BE2C (cell line): ENCODE data around the gene TRAF7.

Experiments
- DNase-seq: peaks from one replicate; pipeline ENCODE4 v3.0.0-alpha.2; 2020
- H3K27me3 ChIP-seq: fragments of 250-450 bp; sonication (Bioruptor Pico); 2 replicates; pipeline ENCODE4 v1.5.1; 2020; ENCODE audit warnings: mild to moderate bottlenecking
- H3K36me3 ChIP-seq: fragments of 250-450 bp; sonication (Bioruptor Pico); 2 replicates; pipeline ENCODE4 v1.5.1; 2020; ENCODE audit warnings: mild to moderate bottlenecking
- H3K4me1 ChIP-seq: fragments of 250-450 bp; sonication (Bioruptor Pico); 2 replicates; pipeline ENCODE4 v1.5.1; 2020
- H3K4me3 ChIP-seq: 2 replicates; pipeline ENCODE4 v1.5.1; 2011; ENCODE audit warnings: low read depth, low read length
- H3K9me3 ChIP-seq: fragments of 250-450 bp; sonication (Bioruptor Pico); 2 replicates; pipeline ENCODE4 v1.5.1; 2020
- CTCF ChIP-seq: IDR thresholded peaks from 2 replicates; pipeline ENCODE4 v1.5.1; 2012; ENCODE audit warnings: mild to moderate bottlenecking, low read depth, low read length

TRAF7 gene

GRCh38 chr16:2165861-2166260 lies 10.3 kb downstream of the TRAF7 start:
- no peak for DNase-seq
- H3K36me3 ChIP-seq, result peaks cover 50% of the 10 kb centered on the region
- no peak for TF ChIP-seq CTCF

GRCh38 chr16:2166263-2167067 lies 10.9 kb downstream of the TRAF7 start:
- TF ChIP-seq CTCF, result no peak
- H3K4me1 ChIP-seq, result no peaks in the 10 kb centered on the region
- no peak overlapping the region for H3K4me3 ChIP-seq
- H3K9me3 ChIP-seq, result no peaks in the 10 kb centered on the region
- no peak for DNase-seq
- peaks cover 56% of the 10 kb centered on the region for H3K36me3 ChIP-seq
- no peaks in the 10 kb centered on the region for H3K27me3 ChIP-seq

More at GRCh38 chr16:2165861-2166260, 10.3 kb downstream of the TRAF7 start:
- no peak overlapping the region for H3K4me3 ChIP-seq
- H3K4me1 ChIP-seq, result peaks cover under 1% of the 10 kb centered on the region
- H3K9me3 ChIP-seq, result no peaks in the 10 kb centered on the region
- no peaks in the 10 kb centered on the region for H3K27me3 ChIP-seq

GRCh38 chr16:2167068-2167638 lies 11.6 kb downstream of the TRAF7 start:
- H3K4me1 ChIP-seq, result no peaks in the 10 kb centered on the region
- H3K27me3 ChIP-seq, result no peaks in the 10 kb centered on the region
- no peak overlapping the region for H3K4me3 ChIP-seq
- H3K36me3 ChIP-seq, result peaks cover 57% of the 10 kb centered on the region
- no peak for DNase-seq
- no peaks in the 10 kb centered on the region for H3K9me3 ChIP-seq
- TF ChIP-seq CTCF, result no peak

- no peak for DNase-seq
- Histone ChIP-seq H3K9me3 (no peaks in the 10 kb centered on the region), H3K4me3 (no peak overlapping the region), H3K27me3 (no peaks in the 10 kb centered on the region), H3K36me3 (peaks cover 65% of the 10 kb centered on the region), H3K4me1 (no peaks in the 10 kb centered on the region)
- TF ChIP-seq CTCF, result no peak
Measured at GRCh38 chr16:2170080-2170479, 14.5 kb downstream of the TRAF7 start.

- Histone ChIP-seq H3K4me3 (no peak overlapping the region), H3K9me3 (no peaks in the 10 kb centered on the region), H3K36me3 (peaks cover 71% of the 10 kb centered on the region), H3K4me1 (no peaks in the 10 kb centered on the region), H3K27me3 (no peaks in the 10 kb centered on the region)
- TF ChIP-seq CTCF, result no peak
- no peak for DNase-seq
Measured at GRCh38 chr16:2170587-2171435, 15.2 kb downstream of the TRAF7 start.
